Activated CD8-positive, alpha-beta memory T cell treated with anti-CD3 and anti-CD28 coated beads, Interleukin-2, amount 10 ng/mL, durations not matched to agents 7 days and 5 days (primary cell): ENCODE measurements around the gene DDX39B. TPM values are rescaled to one million over a fixed set of nuclear protein-coding genes. Genes with fewer than 3 reads are reported as not detected.
A peak's percentile ranks its signal among the peaks of the same experiment; 100 is the strongest.
"Not testable (repeated sequence)": the region's sequence is repeated elsewhere in the genome, so short reads cannot be mapped to it uniquely, and the experiment has no call there.

Experiments used
- ATAC-seq: fragments of 150-1000 bp; cut with Tn5 transposase; one replicate; pipeline ENCODE4 v1.10.0; 2021; ENCODE audit warnings: moderate library complexity
- CTCF ChIA-PET: fragments of 350-600 bp; sonication (Branson Sonifier 250); formaldehyde crosslinking; loops from one replicate; lab custom pipeline; 2021; ENCODE audit warnings: antibody characterized with exemption; lab: Charles Lee
- DNase-seq: peaks from one replicate; pipeline ENCODE4 v3.0.0-alpha.2; 2020
- H3K27ac Mint-ChIP-seq: one replicate; pipeline ENCODE4 v1.8.0; 2021; ENCODE audit warnings: mild to moderate bottlenecking, mixed read lengths
- H3K27me3 Mint-ChIP-seq: one replicate; pipeline ENCODE4 v1.8.0; 2021; ENCODE audit warnings: mixed read lengths
- H3K36me3 Mint-ChIP-seq: one replicate; pipeline ENCODE4 v1.8.0; 2021; ENCODE audit warnings: mild to moderate bottlenecking, mixed read lengths
- H3K4me1 Mint-ChIP-seq: one replicate; pipeline ENCODE4 v1.8.0; 2021; ENCODE audit warnings: mixed read lengths
- H3K4me3 Mint-ChIP-seq: one replicate; pipeline ENCODE4 v1.8.0; 2021; ENCODE audit warnings: mild to moderate bottlenecking, moderate library complexity, mixed read lengths
- H3K9me3 Mint-ChIP-seq: one replicate; pipeline ENCODE4 v1.8.0; 2022; ENCODE audit warnings: low read depth, mixed read lengths
- total RNA-seq, 2 experiments: library from RNA; stranded (reverse); gene quantifications; one replicate each; pipeline ENCODE4 v1.2.3, GENCODE V29; 2021

Gene DDX39B
- total RNA-seq, 2 experiments from 2014 or later, result 495 to 503 TPM

GRCh38 chr6:31495580-31495979 is 46.2 kb downstream of the DDX39B start:
- H3K4me3 Mint-ChIP-seq, result peak overlapping the region; percentile 76
- H3K36me3 Mint-ChIP-seq, result peaks cover 13% of the 10 kb centered on the region
- CTCF ChIA-PET, result interaction anchor here (1.3 to 7.8 kb wide), 10 partner anchors 17 to 102 kb away, joined by 4 to 88 read pairs (median 17); partner anchors contain the start of genes ATP6V1G2, DDX39B, LTB and NCR3
- H3K4me1 Mint-ChIP-seq, result peaks cover 60% of the 10 kb centered on the region
- no peaks in the 10 kb centered on the region for H3K9me3 Mint-ChIP-seq
- ATAC-seq (no peak), DNase-seq (no peak)
- H3K27me3 Mint-ChIP-seq, result no peaks in the 10 kb centered on the region
- peak overlapping the region; percentile 96 for H3K27ac Mint-ChIP-seq

GRCh38 chr6:31493875-31494694 is 47.7 kb downstream of the DDX39B start:
- peak overlapping the region; percentile 76 for H3K4me3 Mint-ChIP-seq
- no peaks in the 10 kb centered on the region for H3K27me3 Mint-ChIP-seq
- peaks cover 13% of the 10 kb centered on the region for H3K36me3 Mint-ChIP-seq
- CTCF ChIA-PET, result interaction anchor here (0.7 to 7.8 kb wide), 19 partner anchors 11 to 109 kb away, joined by 3 to 88 read pairs (median 5); partner anchors contain the start of genes ATP6V1G2, DDX39B, LTB and NCR3
- peak; percentile 86 for DNase-seq
- peak; percentile 54 for ATAC-seq
- no peaks in the 10 kb centered on the region for H3K9me3 Mint-ChIP-seq
- H3K4me1 Mint-ChIP-seq, result peaks cover 56% of the 10 kb centered on the region
- H3K27ac Mint-ChIP-seq, result peak overlapping the region; percentile 96

GRCh38 chr6:31493550-31493874 is 48.3 kb downstream of the DDX39B start:
- not testable (repeated sequence) for DNase-seq, H3K9me3 Mint-ChIP-seq, ATAC-seq, H3K36me3 Mint-ChIP-seq, H3K27me3 Mint-ChIP-seq
- Mint-ChIP-seq H3K4me1 (peaks cover 50% of the 10 kb centered on the region), H3K4me3 (peak overlapping the region; percentile 76), H3K27ac (peak overlapping the region; percentile 96)
- CTCF ChIA-PET, result interaction anchor here (0.7 to 7.8 kb wide), 12 partner anchors 10 to 129 kb away, joined by 3 to 88 read pairs (median 7); partner anchors contain the start of genes DDX39B, LTB, NCR3 and NFKBIL1

GRCh38 chr6:31490115-31490873 is 51.5 kb downstream of the DDX39B start:
- no peak for DNase-seq
- no peaks in the 10 kb centered on the region for H3K9me3 Mint-ChIP-seq
- CTCF ChIA-PET, result interaction anchor here (0.6 to 1.0 kb wide), 3 partner anchors 93 to 109 kb away, joined by 3 to 4 read pairs (median 4); no protein-coding TSS in a partner anchor
- H3K36me3 Mint-ChIP-seq, result peaks cover 6% of the 10 kb centered on the region
- H3K4me1 Mint-ChIP-seq, result peaks cover 36% of the 10 kb centered on the region
- no peak for ATAC-seq
- no peaks in the 10 kb centered on the region for H3K27me3 Mint-ChIP-seq
- H3K27ac Mint-ChIP-seq, result no peak overlapping the region
- H3K4me3 Mint-ChIP-seq, result no peak overlapping the region

GRCh38 chr6:31489086-31489485 is 52.7 kb downstream of the DDX39B start:
- Mint-ChIP-seq H3K4me3 (no peak overlapping the region), H3K9me3 (no peaks in the 10 kb centered on the region)

GRCh38 chr6:31487674-31488073 is 54.1 kb downstream of the DDX39B start:
- H3K9me3 Mint-ChIP-seq, H3K36me3 Mint-ChIP-seq, CTCF ChIA-PET, DNase-seq, ATAC-seq, H3K27me3 Mint-ChIP-seq, H3K27ac Mint-ChIP-seq, H3K4me3 Mint-ChIP-seq: not testable (repeated sequence)
- peaks cover 28% of the 10 kb centered on the region for H3K4me1 Mint-ChIP-seq

More at GRCh38 chr6:31489086-31489485, 52.7 kb downstream of the DDX39B start:
- H3K27ac Mint-ChIP-seq, result peak overlapping the region; percentile 6
- H3K4me1 Mint-ChIP-seq, result peaks cover 34% of the 10 kb centered on the region
- CTCF ChIA-PET, result no interaction called here
- peaks cover 5% of the 10 kb centered on the region for H3K36me3 Mint-ChIP-seq
- ATAC-seq (no peak), DNase-seq (no peak)
- no peaks in the 10 kb centered on the region for H3K27me3 Mint-ChIP-seq

GRCh38 chr6:31486065-31486837 is 55.6 kb downstream of the DDX39B start:
- H3K27ac Mint-ChIP-seq, DNase-seq, H3K36me3 Mint-ChIP-seq, CTCF ChIA-PET, H3K27me3 Mint-ChIP-seq, H3K9me3 Mint-ChIP-seq, H3K4me3 Mint-ChIP-seq, ATAC-seq: not testable (repeated sequence)
- peaks cover 17% of the 10 kb centered on the region for H3K4me1 Mint-ChIP-seq

GRCh38 chr6:31485055-31485454 is 56.7 kb downstream of the DDX39B start:
- ATAC-seq (no peak), DNase-seq (no peak)
- Mint-ChIP-seq H3K27me3 (no peaks in the 10 kb centered on the region), H3K4me3 (no peak overlapping the region), H3K9me3 (no peaks in the 10 kb centered on the region), H3K36me3 (no peaks in the 10 kb centered on the region), H3K27ac (no peak overlapping the region), H3K4me1 (peaks cover 9% of the 10 kb centered on the region)
- CTCF ChIA-PET, result interaction anchor here (1.3 kb wide), 1 partner anchor 13 kb away, joined by 5 read pairs; no protein-coding TSS in a partner anchor

- Mint-ChIP-seq H3K36me3 (no peaks in the 10 kb centered on the region), H3K4me3 (no peak overlapping the region), H3K9me3 (no peaks in the 10 kb centered on the region), H3K27ac (no peak overlapping the region), H3K4me1 (peaks cover 9% of the 10 kb centered on the region), H3K27me3 (no peaks in the 10 kb centered on the region)
- ATAC-seq (no peak), DNase-seq (no peak)
- CTCF ChIA-PET, result interaction anchor here (0.9 to 1.2 kb wide), 3 partner anchors 10 to 41 kb away, joined by 3 to 5 read pairs (median 4); no protein-coding TSS in a partner anchor
These were observed 58.4 kb downstream of the DDX39B start for GRCh38 chr6:31483392-31483791.

- no peaks in the 10 kb centered on the region for H3K9me3 Mint-ChIP-seq
- DNase-seq, result no peak
- H3K27ac Mint-ChIP-seq, result no peak overlapping the region
- no peak overlapping the region for H3K4me3 Mint-ChIP-seq
- H3K27me3 Mint-ChIP-seq, result no peaks in the 10 kb centered on the region
- H3K4me1 Mint-ChIP-seq, result peaks cover 2% of the 10 kb centered on the region
- H3K36me3 Mint-ChIP-seq, result no peaks in the 10 kb centered on the region
- CTCF ChIA-PET, result interaction anchor here (0.6 to 1.2 kb wide), 2 partner anchors 82 to 118 kb away, joined by 3 read pairs; no protein-coding TSS in a partner anchor
- no peak for ATAC-seq
These were observed 61.2 kb downstream of the DDX39B start for GRCh38 chr6:31480574-31480973.
